ENCODE results near the gene C12orf57. TPM values are rescaled to one million over a fixed set of nuclear protein-coding genes. Genes with fewer than 3 reads are reported as not detected.

The C12orf57 gene
- total and polyA plus RNA-seq, 2 of the 13 experiments (the other 11 are each of a cell fraction or from before 2014, with no cell fraction given) = 84.0 to 287 TPM

DNA sequence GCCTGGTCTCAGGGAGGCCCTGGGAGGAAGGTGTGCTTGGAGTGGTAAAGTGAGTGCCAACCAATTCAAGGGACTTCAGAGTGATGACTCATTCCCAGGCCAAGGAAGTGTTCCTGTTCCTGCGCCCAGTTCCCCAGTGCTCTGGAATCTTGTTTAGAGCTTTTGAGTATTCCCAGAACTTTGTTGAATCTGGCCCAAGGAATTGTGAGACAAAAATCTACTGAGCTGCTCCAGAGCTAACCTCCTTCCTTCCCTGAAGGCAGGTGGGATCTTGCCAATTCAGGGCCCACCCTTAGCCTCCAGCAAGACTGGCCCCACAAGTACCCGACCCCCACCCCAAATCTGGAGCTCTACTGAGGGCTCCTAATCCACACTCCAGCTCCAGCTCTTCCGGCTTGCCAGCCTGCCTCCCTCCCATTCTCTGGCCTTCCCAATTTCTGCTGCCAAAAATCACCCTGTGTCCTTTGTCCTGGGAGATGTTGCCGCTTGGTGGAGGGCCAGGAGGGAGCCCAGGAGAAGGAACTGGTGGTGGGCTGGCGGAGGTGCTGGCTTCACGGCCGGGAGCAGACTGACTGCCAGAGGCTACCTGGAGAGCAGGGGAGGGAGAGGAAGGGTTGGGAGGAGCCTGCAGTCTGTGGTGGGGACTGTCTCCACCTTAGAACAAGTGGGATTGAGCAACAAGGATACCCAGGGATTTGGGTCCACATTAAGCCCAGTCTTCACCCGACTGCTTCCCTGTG, 18.1 kb upstream of the C12orf57 start (continued):
- TF ChIP-seq CHD4 (IDR thresholded peaks at IDR 0.05; ENCODE audit: borderline replicate concordance, low read length) (no peak), ONECUT2 (CRISPR knock-in tag; IDR thresholded peaks at IDR 0.05) (no peak), KAT8 (CRISPR knock-in tag; IDR thresholded peaks at IDR 0.05) (no peak), SALL1 (CRISPR knock-in tag; IDR thresholded peaks at IDR 0.05) (peak; percentile 16; the same call in 1 of the 2 replicates), ZNF207 (IDR thresholded peaks at IDR 0.05; ENCODE audit: borderline replicate concordance) (no peak), ZNF556 (CRISPR knock-in tag; IDR thresholded peaks at IDR 0.05; ENCODE audit: borderline replicate concordance) (no peak), ZFP36L1 (CRISPR knock-in tag; IDR thresholded peaks at IDR 0.05) (no peak), MLXIP (CRISPR knock-in tag; IDR thresholded peaks at IDR 0.05; ENCODE audit: borderline replicate concordance) (no peak), ARNTL (CRISPR knock-in tag; IDR thresholded peaks at IDR 0.05) (no peak), ZNF362 (CRISPR knock-in tag; IDR thresholded peaks at IDR 0.05; ENCODE audit: borderline replicate concordance) (no peak), GATA4 (IDR thresholded peaks at IDR 0.05; ENCODE audit: borderline replicate concordance, low read depth) (no peak), ZC3H13 (CRISPR knock-in tag; IDR thresholded peaks at IDR 0.05) (no peak), TMF1 (CRISPR knock-in tag; IDR thresholded peaks at IDR 0.05; ENCODE audit: low read depth) (no peak), REL (CRISPR knock-in tag; conservative IDR thresholded peaks at IDR 0.05) (no peak), HES4 (CRISPR knock-in tag; IDR thresholded peaks at IDR 0.05; ENCODE audit: borderline replicate concordance) (no peak), KDM5A (IDR thresholded peaks at IDR 0.05; ENCODE audit: borderline replicate concordance, low read length) (no peak), EHMT2 (IDR thresholded peaks at IDR 0.05; ENCODE audit: borderline replicate concordance, low read depth, low read length) (no peak), ZFP37 (CRISPR knock-in tag; IDR thresholded peaks at IDR 0.05; ENCODE audit: borderline replicate concordance) (no peak), ZNF333 (CRISPR knock-in tag; IDR thresholded peaks at IDR 0.05; ENCODE audit: borderline replicate concordance) (no peak), ZKSCAN5 (CRISPR knock-in tag; IDR thresholded peaks at IDR 0.05) (no peak), ZNF768 (CRISPR knock-in tag; IDR thresholded peaks at IDR 0.05) (no peak), HMG20A (CRISPR knock-in tag; IDR thresholded peaks at IDR 0.05; ENCODE audit: borderline replicate concordance) (no peak)
- TF ChIP-seq, protein P1, sequence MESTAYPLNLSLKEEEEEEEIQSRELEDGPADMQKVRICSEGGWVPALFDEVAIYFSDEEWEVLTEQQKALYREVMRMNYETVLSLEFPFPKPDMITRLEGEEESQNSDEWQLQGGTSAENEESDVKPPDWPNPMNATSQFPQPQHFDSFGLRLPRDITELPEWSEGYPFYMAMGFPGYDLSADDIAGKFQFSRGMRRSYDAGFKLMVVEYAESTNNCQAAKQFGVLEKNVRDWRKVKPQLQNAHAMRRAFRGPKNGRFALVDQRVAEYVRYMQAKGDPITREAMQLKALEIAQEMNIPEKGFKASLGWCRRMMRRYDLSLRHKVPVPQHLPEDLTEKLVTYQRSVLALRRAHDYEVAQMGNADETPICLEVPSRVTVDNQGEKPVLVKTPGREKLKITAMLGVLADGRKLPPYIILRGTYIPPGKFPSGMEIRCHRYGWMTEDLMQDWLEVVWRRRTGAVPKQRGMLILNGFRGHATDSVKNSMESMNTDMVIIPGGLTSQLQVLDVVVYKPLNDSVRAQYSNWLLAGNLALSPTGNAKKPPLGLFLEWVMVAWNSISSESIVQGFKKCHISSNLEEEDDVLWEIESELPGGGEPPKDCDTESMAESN (CRISPR knock-in tag; conservative IDR thresholded peaks at IDR 0.05) = no peak
